HepG2 (cell line): ENCODE results near the gene LDLRAD3. TPM values are rescaled to one million over a fixed set of nuclear protein-coding genes. Genes with fewer than 3 reads are reported as not detected.

Source experiments
- ATAC-seq: fragments of 200-7000 bp; cut with Tn5 transposase; 3 replicates; pipeline ENCODE4 v1.9.1; 2020; ENCODE audit warnings: mild to moderate bottlenecking, moderate library complexity
- BruUV-seq: library from RNA; stranded (reverse); fragments of 400-500 nt; replicated peaks from 2 replicates; lab custom pipeline; 2021; lab: Mats Ljungman, UMichigan
- CTCF ChIA-PET: fragments of 300-600 bp; formaldehyde crosslinking; extraction: SDS; loops from one replicate; lab custom pipeline; 2021; ENCODE audit warnings: low total read pairs, inconsistent platforms, low intra/inter-chr PET ratio; lab: Yijun Ruan, JAX
- POLR2A ChIA-PET: fragments of 350-600 bp; sonication (Branson Sonifier 250); formaldehyde crosslinking; loops from one replicate; lab custom pipeline; 2020; ENCODE audit warnings: antibody characterized with exemption, inconsistent platforms; lab: Yijun Ruan, JAX
- DNase-seq: peaks from one replicate; pipeline ENCODE4 v3.0.0-alpha.2; 2015; ENCODE audit warnings: low spot score
- FAIRE-seq: peaks from 3 replicates; lab custom pipeline; 2011; peaks lifted over from hg19 to GRCh38; lab: Jason Lieb, UNC
- H2AFZ ChIP-seq: one replicate; pipeline ENCODE4 v1.6.1; 2011; ENCODE audit warnings: low read length, inconsistent platforms
- H3K27ac ChIP-seq: fragments of 300-600 bp; 3 replicates; pipeline ENCODE4 v1.8.0; 2011; ENCODE audit warnings: mixed run types, mild to moderate bottlenecking, mixed read lengths, low read length, inconsistent platforms; ENCODE audit not compliant: insufficient read depth; ENCODE audit errors: extremely low read length
- H3K27me3 ChIP-seq, 2 experiments: fragments of 200-600 bp in 1 of 2; 2 replicates in 1 of 2; 3 replicates in 1 of 2; pipeline versions ENCODE4 v1.6.0 to v1.8.0; 2011; ENCODE audit warnings: low read length in 2 of 2, mild to moderate bottlenecking in 2 of 2, moderate library complexity in 2 of 2, inconsistent platforms in 1 of 2; ENCODE audit not compliant: insufficient read depth in 2 of 2, control insufficient read depth in 1 of 2
- H3K36me3 ChIP-seq, 2 experiments: fragments of 200-600 bp in 1 of 2; replicated peaks in 1 of 2; 2 replicates in 1 of 2; 3 replicates in 1 of 2; pipeline versions ENCODE4 v1.5.1 to v1.8.0; 2011; ENCODE audit warnings: low read length in 2 of 2, inconsistent platforms in 1 of 2; ENCODE audit not compliant: insufficient read depth in 2 of 2, control insufficient read depth in 1 of 2
- H3K4me1 ChIP-seq: 2 replicates; pipeline ENCODE4 v1.5.1; 2012; ENCODE audit warnings: low read length, inconsistent platforms; ENCODE audit not compliant: insufficient read depth
- H3K4me2 ChIP-seq: 2 replicates; pipeline ENCODE4 v1.6.0; 2011; ENCODE audit warnings: low read depth, low read length, inconsistent platforms
- H3K4me3 ChIP-seq, 3 experiments: fragments of 200-600 bp in 1 of 3; sonication (generic), shearing (Covaris generic) in 1 of 3; replicated peaks in 1 of 3; 2 replicates each; pipeline ENCODE4 v1.5.1; 2011 to 2016; ENCODE audit warnings: low read length in 3 of 3, inconsistent platforms in 2 of 3, low read depth in 2 of 3, mild to moderate bottlenecking in 2 of 3, control low read depth in 1 of 3, mixed read lengths in 1 of 3; ENCODE audit not compliant: insufficient read depth in 1 of 3
- H3K79me2 ChIP-seq: one replicate; pipeline ENCODE4 v1.6.1; 2011; ENCODE audit warnings: low read length, inconsistent platforms; ENCODE audit not compliant: insufficient read depth
- H3K9ac ChIP-seq: 2 replicates; pipeline ENCODE4 v1.6.0; 2011; ENCODE audit warnings: mild to moderate bottlenecking, low read depth, low read length, inconsistent platforms; ENCODE audit not compliant: insufficient read depth
- H3K9me3 ChIP-seq: 2 replicates; pipeline ENCODE4 v1.5.1; 2012; ENCODE audit warnings: mild to moderate bottlenecking, low read length
- H4K20me1 ChIP-seq: 2 replicates; pipeline ENCODE4 v1.6.0; 2011; ENCODE audit warnings: inconsistent platforms, mild to moderate bottlenecking, low read length, moderate library complexity; ENCODE audit not compliant: insufficient read depth
- AGO1 ChIP-seq: fragments of 200-400 bp; formaldehyde crosslinking; IDR thresholded peaks from 2 replicates; pipeline ENCODE4 v1.6.1; 2017; ENCODE audit warnings: mild to moderate bottlenecking, low read depth, low read length, moderate library complexity; ENCODE audit not compliant: poor library complexity, severe bottlenecking
- DMAP1 ChIP-seq: IDR thresholded peaks from 2 replicates; pipeline ENCODE4 v1.6.1; 2016
- HNF4A ChIP-seq: sonication (generic); formaldehyde crosslinking; IDR thresholded peaks from 2 replicates; pipeline ENCODE4 v1.4.0; 2020; ENCODE audit warnings: missing genetic modification reagents
- HOXA7 ChIP-seq: sonication (generic); formaldehyde crosslinking; IDR thresholded peaks from 2 replicates; pipeline ENCODE4 v1.8.1; 2022; ENCODE audit warnings: mild to moderate bottlenecking, missing genetic modification reagents, moderate library complexity
- MED8 ChIP-seq: sonication (generic); formaldehyde crosslinking; IDR thresholded peaks from 2 replicates; pipeline ENCODE4 v1.8.1; 2023; ENCODE audit warnings: mild to moderate bottlenecking, missing genetic modification reagents; ENCODE audit not compliant: insufficient replicate concordance
- MZF1 ChIP-seq: sonication (generic); formaldehyde crosslinking; IDR thresholded peaks from 2 replicates; pipeline ENCODE4 v1.8.1; 2023; ENCODE audit warnings: mild to moderate bottlenecking, missing genetic modification reagents, borderline replicate concordance
- PRMT3 ChIP-seq: sonication (generic); formaldehyde crosslinking; IDR thresholded peaks from 2 replicates; pipeline ENCODE4 v1.8.1; 2022; ENCODE audit warnings: low read depth, mild to moderate bottlenecking, moderate library complexity, missing genetic modification reagents, borderline replicate concordance
- SMC3 ChIP-seq: IDR thresholded peaks from 2 replicates; pipeline ENCODE4 v1.6.1; 2011; ENCODE audit warnings: low read length, improper control_type of control experiment
- ZMYM3 ChIP-seq: sonication (generic); formaldehyde crosslinking; IDR thresholded peaks from 2 replicates; pipeline ENCODE4 v1.5.1; 2020; ENCODE audit warnings: mild to moderate bottlenecking, missing genetic modification reagents
- ZNF230 ChIP-seq: sonication (generic); formaldehyde crosslinking; IDR thresholded peaks from 2 replicates; pipeline ENCODE4 v1.4.0; 2020; ENCODE audit warnings: mild to moderate bottlenecking, missing genetic modification reagents
- ZNF33B ChIP-seq: sonication (generic); formaldehyde crosslinking; IDR thresholded peaks from 2 replicates; pipeline ENCODE4 v1.5.1; 2020; ENCODE audit warnings: mild to moderate bottlenecking, missing genetic modification reagents
- ZNF468 ChIP-seq: sonication (generic); formaldehyde crosslinking; IDR thresholded peaks from 2 replicates; pipeline ENCODE4 v1.8.0; 2022; ENCODE audit warnings: mild to moderate bottlenecking, moderate library complexity, missing genetic modification reagents
- WGBS: methylation state at CpG from one replicate; pipeline ENCODE4 v1.1.6; 2017; ENCODE audit warnings: low lambda C conversion rate; 5-methylcytosine and 5-hydroxymethylcytosine counted together
- in situ Hi-C: cut with HindIII; loops from 2 replicates; pipeline ENCODE4 v1.10.0; 2017; ENCODE audit warnings: low pct_unique_long_range_greater_than_20kb; ENCODE audit not compliant: extremely low pct_ligation_motif_present
- intact Hi-C: fragments of 100-400 bp; cut with micrococcal nuclease; formaldehyde crosslinking; loops from one replicate; pipeline ENCODE4 v1.10.0; 2022; ENCODE audit not compliant: unreplicated experiment
- polyA plus RNA-seq, 8 experiments: library from polyadenylated mRNA; depleted of rRNA in 3 of 8; stranded (reverse) in 7 of 8; unstranded in 1 of 8; fragments of >200 nt; fragmentation: Illumina TruSeq in 4 of 8; extraction: Trizol in 4 of 8; gene quantifications; 2 replicates each; pipeline versions ENCODE4 v1.2.1 to v1.2.3, GENCODE V29; 2011 to 2016; ENCODE audit warnings: low read depth in 4 of 8, missing spikeins in 1 of 8, mixed read lengths in 1 of 8; ENCODE audit not compliant: insufficient read depth in 1 of 8
- total RNA-seq, 5 experiments: library from RNA; depleted of rRNA; stranded (reverse); fragments of >200 nt; fragmentation: Illumina TruSeq; extraction: Trizol; gene quantifications; 2 replicates each; pipeline ENCODE4 v1.2.3, GENCODE V29; 2016; ENCODE audit warnings: low read depth in 1 of 5
- TF ChIP-seq, protein P1 (sequence below): sonication (generic); formaldehyde crosslinking; IDR thresholded peaks from 2 replicates; pipeline ENCODE4 v1.4.0; 2020; ENCODE audit warnings: missing genetic modification reagents
- TF ChIP-seq, protein P2 (sequence below): sonication (generic); formaldehyde crosslinking; IDR thresholded peaks from 2 replicates; pipeline ENCODE4 v1.4.0; 2020; ENCODE audit warnings: missing genetic modification reagents
- TF ChIP-seq, protein P3 (sequence below): sonication (generic); formaldehyde crosslinking; IDR thresholded peaks from 2 replicates; pipeline ENCODE4 v1.4.0; 2020; ENCODE audit warnings: missing genetic modification reagents
- TF ChIP-seq, protein P4 (sequence below): sonication (generic); formaldehyde crosslinking; IDR thresholded peaks from 2 replicates; pipeline ENCODE4 v1.5.0; 2020; ENCODE audit warnings: missing genetic modification reagents

LDLRAD3 gene
- total and polyA plus RNA-seq, 2 of the 13 experiments (the other 11 are each of a cell fraction or from before 2014, with no cell fraction given) = 0.50 to 0.60 TPM

DNA sequence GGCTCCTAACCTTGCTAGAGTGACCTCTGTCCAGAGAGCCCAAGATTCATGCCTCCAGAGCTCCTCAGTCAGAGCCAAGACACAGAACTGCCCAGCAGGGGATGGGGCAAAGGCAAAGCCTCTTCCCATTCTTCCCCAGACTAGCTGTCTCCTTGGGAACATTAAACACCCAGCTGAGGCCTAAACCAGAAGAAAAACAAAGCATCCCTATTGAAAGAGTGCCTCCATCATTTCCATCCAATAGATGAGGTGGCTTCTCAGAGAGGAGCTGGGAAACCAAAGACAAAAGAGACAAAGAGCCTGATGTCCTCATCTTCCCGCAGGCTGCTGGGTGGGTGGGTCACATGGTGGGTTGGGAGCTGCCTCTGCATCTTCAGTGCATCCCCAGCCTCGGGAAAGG lies 308.0 kb downstream of the LDLRAD3 start:
- ATAC-seq = no peak
- Histone ChIP-seq H2AFZ (no peak overlapping the region), H3K79me2 (no peaks in the 10 kb centered on the region), H3K9ac (no peak overlapping the region), H3K4me3 (no peak overlapping the region), H3K4me2 (no peak overlapping the region), H3K27ac (no peak overlapping the region), H4K20me1 (no peaks in the 10 kb centered on the region), H3K4me1 (no peaks in the 10 kb centered on the region), H3K27me3 (0 out of 5 replicates have a peak, but pooled peaks cover 0 to 4% of the 10 kb centered on the region in 2 experiments), H3K9me3 (no peaks in the 10 kb centered on the region), H3K36me3 (no peaks in the 10 kb centered on the region)
- in situ Hi-C loops (loop anchor here (25.0 kb wide), 1 partner anchor 765 kb away; no protein-coding TSS in a partner anchor), intact Hi-C loops (no loop called here)
- WGBS = 0% methylated on average over 2 of the region's 2 CpGs
- DNase-seq = no peak
- BruUV-seq = no TSS peak
- FAIRE-seq = no peak
- ChIA-PET CTCF (no interaction called here), POLR2A (no interaction called here)
- TF ChIP-seq, protein P1, sequence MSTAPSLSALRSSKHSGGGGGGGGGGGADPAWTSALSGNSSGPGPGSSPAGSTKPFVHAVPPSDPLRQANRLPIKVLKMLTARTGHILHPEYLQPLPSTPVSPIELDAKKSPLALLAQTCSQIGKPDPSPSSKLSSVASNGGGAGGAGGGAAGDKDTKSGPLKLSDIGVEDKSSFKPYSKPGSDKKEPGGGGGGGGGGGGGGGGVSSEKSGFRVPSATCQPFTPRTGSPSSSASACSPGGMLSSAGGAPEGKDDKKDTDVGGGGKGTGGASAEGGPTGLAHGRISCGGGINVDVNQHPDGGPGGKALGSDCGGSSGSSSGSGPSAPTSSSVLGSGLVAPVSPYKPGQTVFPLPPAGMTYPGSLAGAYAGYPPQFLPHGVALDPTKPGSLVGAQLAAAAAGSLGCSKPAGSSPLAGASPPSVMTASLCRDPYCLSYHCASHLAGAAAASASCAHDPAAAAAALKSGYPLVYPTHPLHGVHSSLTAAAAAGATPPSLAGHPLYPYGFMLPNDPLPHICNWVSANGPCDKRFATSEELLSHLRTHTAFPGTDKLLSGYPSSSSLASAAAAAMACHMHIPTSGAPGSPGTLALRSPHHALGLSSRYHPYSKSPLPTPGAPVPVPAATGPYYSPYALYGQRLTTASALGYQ = no peak
- no peak for TF ChIP-seq ZNF33B (CRISPR knock-in tag)
- TF ChIP-seq DMAP1 (CRISPR knock-in tag) = no peak
- TF ChIP-seq, protein P2, sequence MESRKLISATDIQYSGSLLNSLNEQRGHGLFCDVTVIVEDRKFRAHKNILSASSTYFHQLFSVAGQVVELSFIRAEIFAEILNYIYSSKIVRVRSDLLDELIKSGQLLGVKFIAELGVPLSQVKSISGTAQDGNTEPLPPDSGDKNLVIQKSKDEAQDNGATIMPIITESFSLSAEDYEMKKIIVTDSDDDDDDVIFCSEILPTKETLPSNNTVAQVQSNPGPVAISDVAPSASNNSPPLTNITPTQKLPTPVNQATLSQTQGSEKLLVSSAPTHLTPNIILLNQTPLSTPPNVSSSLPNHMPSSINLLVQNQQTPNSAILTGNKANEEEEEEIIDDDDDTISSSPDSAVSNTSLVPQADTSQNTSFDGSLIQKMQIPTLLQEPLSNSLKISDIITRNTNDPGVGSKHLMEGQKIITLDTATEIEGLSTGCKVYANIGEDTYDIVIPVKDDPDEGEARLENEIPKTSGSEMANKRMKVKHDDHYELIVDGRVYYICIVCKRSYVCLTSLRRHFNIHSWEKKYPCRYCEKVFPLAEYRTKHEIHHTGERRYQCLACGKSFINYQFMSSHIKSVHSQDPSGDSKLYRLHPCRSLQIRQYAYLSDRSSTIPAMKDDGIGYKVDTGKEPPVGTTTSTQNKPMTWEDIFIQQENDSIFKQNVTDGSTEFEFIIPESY (CRISPR knock-in tag) = no peak
- TF ChIP-seq MZF1 (CRISPR knock-in tag) = no peak
- TF ChIP-seq, protein P3, sequence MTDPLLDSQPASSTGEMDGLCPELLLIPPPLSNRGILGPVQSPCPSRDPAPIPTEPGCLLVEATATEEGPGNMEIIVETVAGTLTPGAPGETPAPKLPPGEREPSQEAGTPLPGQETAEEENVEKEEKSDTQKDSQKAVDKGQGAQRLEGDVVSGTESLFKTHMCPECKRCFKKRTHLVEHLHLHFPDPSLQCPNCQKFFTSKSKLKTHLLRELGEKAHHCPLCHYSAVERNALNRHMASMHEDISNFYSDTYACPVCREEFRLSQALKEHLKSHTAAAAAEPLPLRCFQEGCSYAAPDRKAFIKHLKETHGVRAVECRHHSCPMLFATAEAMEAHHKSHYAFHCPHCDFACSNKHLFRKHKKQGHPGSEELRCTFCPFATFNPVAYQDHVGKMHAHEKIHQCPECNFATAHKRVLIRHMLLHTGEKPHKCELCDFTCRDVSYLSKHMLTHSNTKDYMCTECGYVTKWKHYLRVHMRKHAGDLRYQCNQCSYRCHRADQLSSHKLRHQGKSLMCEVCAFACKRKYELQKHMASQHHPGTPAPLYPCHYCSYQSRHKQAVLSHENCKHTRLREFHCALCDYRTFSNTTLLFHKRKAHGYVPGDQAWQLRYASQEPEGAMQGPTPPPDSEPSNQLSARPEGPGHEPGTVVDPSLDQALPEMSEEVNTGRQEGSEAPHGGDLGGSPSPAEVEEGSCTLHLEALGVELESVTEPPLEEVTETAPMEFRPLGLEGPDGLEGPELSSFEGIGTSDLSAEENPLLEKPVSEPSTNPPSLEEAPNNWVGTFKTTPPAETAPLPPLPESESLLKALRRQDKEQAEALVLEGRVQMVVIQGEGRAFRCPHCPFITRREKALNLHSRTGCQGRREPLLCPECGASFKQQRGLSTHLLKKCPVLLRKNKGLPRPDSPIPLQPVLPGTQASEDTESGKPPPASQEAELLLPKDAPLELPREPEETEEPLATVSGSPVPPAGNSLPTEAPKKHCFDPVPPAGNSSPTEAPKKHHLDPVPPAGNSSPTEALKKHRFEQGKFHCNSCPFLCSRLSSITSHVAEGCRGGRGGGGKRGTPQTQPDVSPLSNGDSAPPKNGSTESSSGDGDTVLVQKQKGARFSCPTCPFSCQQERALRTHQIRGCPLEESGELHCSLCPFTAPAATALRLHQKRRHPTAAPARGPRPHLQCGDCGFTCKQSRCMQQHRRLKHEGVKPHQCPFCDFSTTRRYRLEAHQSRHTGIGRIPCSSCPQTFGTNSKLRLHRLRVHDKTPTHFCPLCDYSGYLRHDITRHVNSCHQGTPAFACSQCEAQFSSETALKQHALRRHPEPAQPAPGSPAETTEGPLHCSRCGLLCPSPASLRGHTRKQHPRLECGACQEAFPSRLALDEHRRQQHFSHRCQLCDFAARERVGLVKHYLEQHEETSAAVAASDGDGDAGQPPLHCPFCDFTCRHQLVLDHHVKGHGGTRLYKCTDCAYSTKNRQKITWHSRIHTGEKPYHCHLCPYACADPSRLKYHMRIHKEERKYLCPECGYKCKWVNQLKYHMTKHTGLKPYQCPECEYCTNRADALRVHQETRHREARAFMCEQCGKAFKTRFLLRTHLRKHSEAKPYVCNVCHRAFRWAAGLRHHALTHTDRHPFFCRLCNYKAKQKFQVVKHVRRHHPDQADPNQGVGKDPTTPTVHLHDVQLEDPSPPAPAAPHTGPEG = no peak
- TF ChIP-seq HOXA7 (CRISPR knock-in tag) = no peak
- TF ChIP-seq AGO1 = no peak
- TF ChIP-seq ZNF230 (CRISPR knock-in tag) = no peak
- no peak for TF ChIP-seq HNF4A
- TF ChIP-seq ZNF468 = no peak
- TF ChIP-seq ZMYM3 (CRISPR knock-in tag) = no peak
- TF ChIP-seq PRMT3 (CRISPR knock-in tag) = no peak
- no peak for TF ChIP-seq MED8 (CRISPR knock-in tag)
- TF ChIP-seq SMC3 = no peak
- TF ChIP-seq, protein P4, sequence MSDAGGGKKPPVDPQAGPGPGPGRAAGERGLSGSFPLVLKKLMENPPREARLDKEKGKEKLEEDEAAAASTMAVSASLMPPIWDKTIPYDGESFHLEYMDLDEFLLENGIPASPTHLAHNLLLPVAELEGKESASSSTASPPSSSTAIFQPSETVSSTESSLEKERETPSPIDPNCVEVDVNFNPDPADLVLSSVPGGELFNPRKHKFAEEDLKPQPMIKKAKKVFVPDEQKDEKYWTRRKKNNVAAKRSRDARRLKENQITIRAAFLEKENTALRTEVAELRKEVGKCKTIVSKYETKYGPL (CRISPR knock-in tag) = no peak
